HG03045 (cell line): ENCODE measurements around the gene PTPRCAP.
"Not testable (repeated sequence)": the region's sequence is repeated elsewhere in the genome, so short reads cannot be mapped to it uniquely, and the experiment has no call there.

Experiments used
- ATAC-seq: cut with Tn5 transposase; IDR thresholded peaks from one replicate; pipeline ENCODE4 v1.9.1; 2021; ENCODE audit warnings: mild to moderate bottlenecking, moderate library complexity; ENCODE audit not compliant: unreplicated experiment

PTPRCAP gene

GRCh38 chr11:67437082-67437808 lies at the start of gene PTPRCAP:
TSS of gene PTPRCAP (minus strand) at chr11:67437682. CDS start at chr11:67437619, 63 bp downstream.
- ATAC-seq, result no peak

- ATAC-seq, result no peak
These were observed 49.2 kb upstream of the PTPRCAP start for GRCh38 chr11:67486481-67487195.

GRCh38 chr11:67485873-67486361 lies 48.4 kb upstream of the PTPRCAP start:
- not testable (repeated sequence) for ATAC-seq

GRCh38 chr11:67484847-67485311 lies 47.4 kb upstream of the PTPRCAP start:
- ATAC-seq, result no peak

- ATAC-seq, result no peak
These were observed 46.6 kb upstream of the PTPRCAP start for GRCh38 chr11:67483831-67484665.

GRCh38 chr11:67482827-67483798 lies 45.6 kb upstream of the PTPRCAP start, which contains the start of gene AIP:
TSS of gene AIP (plus strand) at chr11:67483026. CDS start at chr11:67483159, 133 bp downstream.
- ATAC-seq, result peak; percentile 69

GRCh38 chr11:67482275-67482826 lies 44.9 kb upstream of the PTPRCAP start:
- no peak for ATAC-seq

GRCh38 chr11:67477344-67478050 lies 40.0 kb upstream of the PTPRCAP start:
- not testable (repeated sequence) for ATAC-seq

- ATAC-seq, result not testable (repeated sequence)
These were observed 39.2 kb upstream of the PTPRCAP start for GRCh38 chr11:67476692-67477091.

- no peak for ATAC-seq
These were observed 35.4 kb upstream of the PTPRCAP start for GRCh38 chr11:67472882-67473281.

- ATAC-seq, result no peak
These were observed 33.0 kb upstream of the PTPRCAP start for GRCh38 chr11:67470337-67471002.

GRCh38 chr11:67469508-67469811 lies 32.0 kb upstream of the PTPRCAP start:
- ATAC-seq, result no peak

GRCh38 chr11:67468759-67469507 lies 31.5 kb upstream of the PTPRCAP start, which contains the start of gene TMEM134:
TSS of gene TMEM134 (minus strand) at chr11:67469251. CDS start at chr11:67469192, 59 bp downstream.
- ATAC-seq, result peak; percentile 63

GRCh38 chr11:67468456-67468758 lies 30.9 kb upstream of the PTPRCAP start:
- ATAC-seq, result no peak

GRCh38 chr11:67468056-67468455 lies 30.6 kb upstream of the PTPRCAP start:
- no peak for ATAC-seq

- ATAC-seq, result no peak
These were observed 29.7 kb upstream of the PTPRCAP start for GRCh38 chr11:67466962-67467771.

- no peak for ATAC-seq
These were observed 28.9 kb upstream of the PTPRCAP start for GRCh38 chr11:67466367-67466766.
